ENCODE results near the gene PRMT1. TPM values are rescaled to one million over a fixed set of nuclear protein-coding genes. Genes with fewer than 3 reads are reported as not detected.

Gene PRMT1
- polyA plus RNA-seq, 2 of the 4 experiments (the other 2 are of a cell fraction), result 504 to 516 TPM

GRCh38 chr19:49635530-49636232, 41.4 kb upstream of the PRMT1 start:
- POLR2A ChIA-PET, result interaction anchor here (0.9 kb wide), 1 partner anchor 41 kb away, joined by 3 read pairs; no protein-coding TSS in a partner anchor
- no peak overlapping the region for H3K4me3 ChIP-seq
- TF ChIP-seq RARB (CRISPR knock-in tag; IDR thresholded peaks at IDR 0.05), result no peak
- TF ChIP-seq FOSB (CRISPR knock-in tag; IDR thresholded peaks at IDR 0.05), result peak; percentile 37; the same call in 1 of the 2 replicates
- ATAC-seq, result no peak
- CTCF ChIA-PET, result interaction anchor here (0.7 to 1.8 kb wide), 4 partner anchors 21 to 65 kb away, joined by 3 to 4 read pairs (median 4); no protein-coding TSS in a partner anchor
- H3K27ac ChIP-seq, result peak overlapping the region in 1 of 2 experiments; percentile 26; a peak in 2 of 6 replicates
- FAIRE-seq, result no peak
- H3K4me1 ChIP-seq, result peaks cover 20% of the 10 kb centered on the region
- no peaks in the 10 kb centered on the region for H3K9me3 ChIP-seq
- peak in 1 of 2 experiments; percentile 50 for DNase-seq (ENCODE audit: low read depth in 1 of 2, low spot score in 1 of 2)
- 80% methylated on average over 24 of the region's 24 CpGs for WGBS (ENCODE audit: missing lambda C conversion rate)
- no peak overlapping the region for H3K4me2 ChIP-seq

- 91% methylated on average over 30 of the region's 30 CpGs for WGBS (ENCODE audit: missing lambda C conversion rate)
- H3K4me1 ChIP-seq, result peaks cover 20% of the 10 kb centered on the region
- ChIA-PET POLR2A (interaction anchor here (0.9 kb wide), 1 partner anchor 40 kb away, joined by 3 read pairs; no protein-coding TSS in a partner anchor), CTCF (interaction anchor here (1.0 to 1.8 kb wide), 4 partner anchors 22 to 500 kb away, joined by 3 to 4 read pairs (median 4); no protein-coding TSS in a partner anchor)
- no peaks in the 10 kb centered on the region for H3K9me3 ChIP-seq
- DNase-seq (ENCODE audit: low read depth in 1 of 2, low spot score in 1 of 2), result no peak
- no peak overlapping the region for H3K4me3 ChIP-seq
- TF ChIP-seq FOSB (CRISPR knock-in tag; IDR thresholded peaks at IDR 0.05), result 0 out of 2 replicates have a peak, but pooled peaks have one; percentile 1
- no peak for TF ChIP-seq HDAC2 (IDR thresholded peaks at IDR 0.05)
- ATAC-seq, result no peak
- no peak for FAIRE-seq
- H3K27ac ChIP-seq, result peak overlapping the region in 1 of 2 experiments; percentile 26; a peak in 2 of 6 replicates
- H3K4me2 ChIP-seq, result no peak overlapping the region
These were observed 40.7 kb upstream of the PRMT1 start for GRCh38 chr19:49636233-49636932.

GRCh38 chr19:49637821-49638738, 39.0 kb upstream of the PRMT1 start:
- peaks cover 24% of the 10 kb centered on the region for H3K4me1 ChIP-seq
- WGBS (ENCODE audit: missing lambda C conversion rate), result 6% methylated on average over 11 of the region's 19 CpGs
- peak; percentile 85 to 87 for DNase-seq (ENCODE audit: low read depth in 1 of 2, low spot score in 1 of 2)
- H3K4me2 ChIP-seq, result peak overlapping the region; percentile 97
- ATAC-seq, result peak; percentile 16 to 43
- TF ChIP-seq ATOH8 (CRISPR knock-in tag; IDR thresholded peaks at IDR 0.05; ENCODE audit: low read depth) (no peak), ZFP36 (IDR thresholded peaks at IDR 0.05; ENCODE audit: borderline replicate concordance, partially characterized antibody) (peak; percentile 42), BCL3 (IDR thresholded peaks at IDR 0.05) (0 out of 3 replicates have a peak, but pooled peaks have one; percentile 9), JUN (IDR thresholded peaks at IDR 0.05) (peak; percentile 1 to 47; a peak in 2 of 5 replicates)
- H3K9me3 ChIP-seq, result no peaks in the 10 kb centered on the region
- POLR2A ChIA-PET, result interaction anchor here (0.9 to 1.2 kb wide), 4 partner anchors 38 to 142 kb away, joined by 3 to 4 read pairs (median 4); partner anchors contain the start of genes NOSIP, PRRG2 and RPS11
- peak overlapping the region; percentile 93 to 94 for H3K27ac ChIP-seq
- peak overlapping the region; percentile 32 for H3K4me3 ChIP-seq
- FAIRE-seq, result no peak
- CTCF ChIA-PET, result interaction anchor here (0.6 to 12.4 kb wide), 4 partner anchors 22 to 85 kb away, joined by 3 to 134 read pairs (median 60); partner anchors contain the start of genes BCL2L12 and IRF3

GRCh38 chr19:49639401-49640112, 37.5 kb upstream of the PRMT1 start:
- CTCF ChIA-PET, result interaction anchor here (0.7 to 12.4 kb wide), 12 partner anchors 14 to 93 kb away, joined by 3 to 134 read pairs (median 4); partner anchors contain the start of genes BCL2L12, IRF3 and PRMT1
- DNase-seq (ENCODE audit: low read depth in 1 of 2, low spot score in 1 of 2) (no peak), FAIRE-seq (no peak), ATAC-seq (no peak)
- WGBS (ENCODE audit: missing lambda C conversion rate), result 3% methylated on average over 18 of the region's 31 CpGs
- POLR2A ChIA-PET, result interaction anchor here (0.5 to 3.9 kb wide), 18 partner anchors 8 to 237 kb away, joined by 3 to 48 read pairs (median 7); partner anchors contain the start of genes AKT1S1, ALDH16A1, BCL2L12 and IRF3
- Histone ChIP-seq H3K9me3 (no peaks in the 10 kb centered on the region), H3K4me3 (peak overlapping the region; percentile 72), H3K4me1 (peaks cover 37% of the 10 kb centered on the region), H3K4me2 (peak overlapping the region; percentile 97), H3K27ac (peak overlapping the region; percentile 93 to 94)
- TF ChIP-seq MAFK (IDR thresholded peaks at IDR 0.05; ENCODE audit: partially characterized antibody) (no peak), CBX8 (IDR thresholded peaks at IDR 0.05) (no peak), PHF8 (IDR thresholded peaks at IDR 0.05; ENCODE audit: borderline replicate concordance, low read depth) (peak; percentile 27; the same call in 1 of the 2 replicates), TFCP2L1 (CRISPR knock-in tag; IDR thresholded peaks at IDR 0.05) (peak; percentile 33; the same call in 1 of the 2 replicates), POLR2A (IDR thresholded peaks at IDR 0.05; ENCODE audit: low read length) (peak; percentile 22), MAX (IDR thresholded peaks at IDR 0.05) (0 out of 2 replicates have a peak, but pooled peaks have one; percentile 6)

Measured in A549 (cell line).